SJSA1 (cell line): ENCODE results near the gene NCAPG2. TPM values are rescaled to one million over a fixed set of nuclear protein-coding genes. Genes with fewer than 3 reads are reported as not detected.
"Not testable (repeated sequence)": the region's sequence is repeated elsewhere in the genome, so short reads cannot be mapped to it uniquely, and the experiment has no call there.

Experiments used
- DNase-seq, 2 experiments: peaks; one replicate each; pipeline ENCODE4 v3.0.0-alpha.2; 2015 to 2020; ENCODE audit warnings: low spot score in 2 of 2, low read depth in 1 of 2
- H3K27ac ChIP-seq: fragments of 250-450 bp; sonication (Bioruptor Pico); 2 replicates; pipeline ENCODE4 v1.5.1; 2020; ENCODE audit warnings: mild to moderate bottlenecking, moderate library complexity
- H3K27me3 ChIP-seq: fragments of 250-450 bp; sonication (Bioruptor Pico); replicated peaks from 2 replicates; pipeline ENCODE4 v1.5.1; 2020; ENCODE audit warnings: mild to moderate bottlenecking, moderate library complexity
- H3K36me3 ChIP-seq: fragments of 250-450 bp; sonication (Bioruptor Pico); 2 replicates; pipeline ENCODE4 v1.5.1; 2020; ENCODE audit warnings: mild to moderate bottlenecking
- H3K4me1 ChIP-seq: fragments of 250-450 bp; sonication (Bioruptor Pico); replicated peaks from 2 replicates; pipeline ENCODE4 v1.6.1; 2021; ENCODE audit warnings: mild to moderate bottlenecking
- H3K4me3 ChIP-seq: fragments of 250-450 bp; sonication (Bioruptor Pico); 2 replicates; pipeline ENCODE4 v1.5.1; 2020; ENCODE audit warnings: mild to moderate bottlenecking
- H3K9me3 ChIP-seq: fragments of 250-450 bp; sonication (Bioruptor Pico); replicated peaks from 2 replicates; pipeline ENCODE4 v1.5.1; 2020; ENCODE audit warnings: mild to moderate bottlenecking
- total RNA-seq: library from RNA; depleted of rRNA; stranded (reverse); fragments of >200 nt; shearing (Covaris generic); gene quantifications from 2 replicates; pipeline ENCODE4 v1.2.3, GENCODE V29; 2014

The NCAPG2 gene
- total RNA-seq, 1 experiment from 2014 or later: 61.4 TPM

DNA sequence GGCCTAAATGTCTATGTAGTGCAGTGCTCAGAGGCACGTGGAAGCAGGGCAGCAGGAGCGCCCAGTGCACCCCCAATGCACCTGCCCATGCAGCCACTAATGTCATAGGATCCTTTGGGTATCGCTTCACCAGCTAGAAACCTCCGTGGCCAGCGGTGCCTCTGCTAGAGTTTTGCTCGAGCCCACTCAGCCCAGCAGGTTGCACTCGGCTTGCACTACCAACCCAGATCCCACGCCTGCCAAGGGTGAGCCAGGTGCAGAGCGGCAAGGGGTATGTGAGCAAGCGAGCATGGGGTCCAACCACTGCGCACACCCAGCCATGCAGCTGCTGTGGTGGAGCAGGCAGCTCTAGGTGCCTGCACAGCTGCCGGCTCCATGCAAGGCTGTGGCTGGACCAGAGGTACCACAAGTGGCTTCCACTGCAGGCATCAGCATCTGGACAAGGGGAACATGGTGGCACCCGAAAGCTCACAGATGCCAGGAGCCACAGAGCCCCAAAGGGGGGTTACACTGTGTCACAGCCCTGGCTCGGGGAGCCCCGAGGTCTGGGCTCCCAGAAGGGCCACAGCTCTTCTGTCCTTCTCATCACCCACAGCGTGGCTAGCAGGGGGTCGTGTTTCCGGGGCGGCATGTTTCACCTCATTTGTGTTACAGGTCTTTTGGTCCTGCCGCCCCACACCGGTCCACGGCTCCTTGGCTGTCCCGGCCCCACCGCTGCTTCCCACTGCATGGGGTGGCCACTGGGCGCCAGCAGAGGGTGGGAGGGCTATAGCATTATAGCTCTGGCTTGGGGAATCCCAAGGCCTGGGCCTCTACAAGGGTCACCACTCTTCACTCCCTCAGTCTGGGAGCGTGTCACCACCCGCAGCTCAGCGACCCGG is 2.3 kb upstream of the NCAPG2 start:
- Histone ChIP-seq H3K4me1 (peaks cover 23% of the 10 kb centered on the region), H3K27ac (no peak overlapping the region), H3K27me3 (no peaks in the 10 kb centered on the region), H3K4me3 (no peak overlapping the region), H3K9me3 (no peaks in the 10 kb centered on the region), H3K36me3 (peaks cover 21% of the 10 kb centered on the region)
- no peak for DNase-seq

DNA sequence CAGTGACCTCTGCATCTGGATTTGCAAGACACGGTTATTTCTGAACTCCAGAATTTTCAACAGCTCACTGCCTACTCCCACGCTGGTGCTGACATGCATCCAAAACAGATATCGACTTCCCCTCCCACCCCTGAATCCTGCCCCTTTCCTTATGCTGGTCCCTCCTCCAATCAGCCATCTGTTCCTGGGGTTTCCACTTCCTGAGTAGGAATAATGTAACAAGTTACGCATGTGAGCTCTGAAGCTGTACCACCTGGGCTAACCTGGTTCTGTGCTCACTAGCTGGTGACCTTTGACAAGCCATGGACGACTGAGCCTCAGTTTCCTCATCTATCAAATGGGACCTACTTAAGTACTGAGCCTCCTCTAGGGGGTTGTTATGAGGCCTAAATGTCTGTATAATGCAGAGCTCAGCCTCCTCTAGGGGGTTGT is 1.7 kb upstream of the NCAPG2 start:
- H3K27ac ChIP-seq: no peak overlapping the region
- H3K4me3 ChIP-seq: no peak overlapping the region
- H3K36me3 ChIP-seq: peaks cover 28% of the 10 kb centered on the region
- no peaks in the 10 kb centered on the region for H3K9me3 ChIP-seq
- no peak for DNase-seq
- peaks cover 27% of the 10 kb centered on the region for H3K4me1 ChIP-seq
- no peaks in the 10 kb centered on the region for H3K27me3 ChIP-seq

DNA sequence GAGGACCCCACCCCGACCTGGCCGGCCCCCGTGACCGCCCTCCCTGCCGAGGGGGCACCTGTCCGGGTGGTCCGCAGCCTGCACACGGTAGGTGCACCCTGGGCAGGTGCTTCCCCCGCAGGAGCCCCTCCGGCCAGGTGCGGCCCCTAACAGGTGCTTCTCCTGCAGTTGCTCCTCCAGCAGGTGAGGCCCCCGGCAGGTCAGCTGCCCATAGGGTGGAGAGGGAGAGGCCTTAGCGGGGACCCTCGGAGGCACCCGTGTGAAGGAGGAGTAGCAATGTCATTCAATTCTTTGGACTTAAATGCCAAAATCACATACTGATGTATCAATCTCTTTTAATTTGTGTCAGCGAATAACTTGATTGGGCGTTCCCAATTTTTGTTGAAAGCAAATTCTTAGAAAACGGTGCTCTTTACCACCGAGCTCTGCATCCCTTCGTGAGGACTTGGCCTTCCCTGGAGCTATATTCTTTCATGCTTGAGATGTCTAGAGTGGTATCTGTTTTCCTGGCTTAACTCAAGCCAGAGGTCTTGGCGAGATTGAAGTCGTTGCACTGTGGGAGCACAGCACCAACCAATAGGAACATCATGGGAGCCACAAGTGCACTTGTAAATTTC is 738 bp upstream of the NCAPG2 start:
- peaks cover 37% of the 10 kb centered on the region for H3K36me3 ChIP-seq
- H3K4me1 ChIP-seq: peaks cover 27% of the 10 kb centered on the region
- DNase-seq: no peak
- H3K27ac ChIP-seq: no peak overlapping the region
- peak overlapping the region; percentile 94 for H3K4me3 ChIP-seq
- H3K27me3 ChIP-seq: no peaks in the 10 kb centered on the region
- no peaks in the 10 kb centered on the region for H3K9me3 ChIP-seq

DNA sequence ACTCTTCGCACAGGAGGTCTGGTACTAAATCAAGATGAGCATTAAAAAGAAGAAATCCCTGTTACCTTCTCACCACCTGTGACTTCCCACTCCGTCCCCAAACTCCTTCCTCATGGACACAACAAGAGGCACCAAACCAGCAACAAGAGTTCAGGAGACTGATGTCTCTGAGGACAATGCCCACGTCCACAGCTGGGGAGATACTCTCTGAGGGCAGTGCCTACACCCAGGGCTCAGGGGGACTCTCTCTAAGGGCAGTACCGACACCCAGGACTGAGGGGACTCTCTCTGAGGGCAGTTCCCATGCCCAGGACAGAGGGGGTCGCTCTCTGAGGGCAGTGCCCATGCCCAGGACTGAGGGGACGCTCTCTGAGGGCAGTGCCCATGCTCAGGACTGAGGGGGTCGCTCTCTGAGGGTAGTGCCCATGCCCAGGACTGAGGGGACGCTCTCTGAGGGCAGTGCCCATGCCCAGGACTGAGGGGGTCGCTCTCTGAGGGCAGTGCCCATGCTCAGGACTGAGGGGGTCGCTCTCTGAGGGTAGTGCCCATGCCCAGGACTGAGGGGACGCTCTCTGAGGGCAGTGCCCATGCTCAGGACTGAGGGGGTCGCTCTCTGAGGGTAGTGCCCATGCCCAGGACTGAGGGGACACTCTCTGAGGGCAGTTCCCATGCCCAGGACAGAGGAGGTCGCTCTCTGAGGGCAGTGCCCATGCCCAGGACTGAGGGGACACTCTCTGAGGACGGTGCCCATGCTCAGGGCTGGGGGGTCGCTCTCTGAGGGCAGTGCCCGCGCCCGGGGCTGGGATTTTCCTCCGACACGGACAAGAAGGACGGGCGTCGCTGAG is 703 bp downstream of the NCAPG2 start:
- peaks cover 27% of the 10 kb centered on the region for H3K4me1 ChIP-seq
- peaks cover 52% of the 10 kb centered on the region for H3K36me3 ChIP-seq
- peak overlapping the region; percentile 99 for H3K27ac ChIP-seq
- H3K9me3 ChIP-seq, H3K27me3 ChIP-seq, DNase-seq: not testable (repeated sequence)
- peak overlapping the region; percentile 94 for H3K4me3 ChIP-seq

DNA sequence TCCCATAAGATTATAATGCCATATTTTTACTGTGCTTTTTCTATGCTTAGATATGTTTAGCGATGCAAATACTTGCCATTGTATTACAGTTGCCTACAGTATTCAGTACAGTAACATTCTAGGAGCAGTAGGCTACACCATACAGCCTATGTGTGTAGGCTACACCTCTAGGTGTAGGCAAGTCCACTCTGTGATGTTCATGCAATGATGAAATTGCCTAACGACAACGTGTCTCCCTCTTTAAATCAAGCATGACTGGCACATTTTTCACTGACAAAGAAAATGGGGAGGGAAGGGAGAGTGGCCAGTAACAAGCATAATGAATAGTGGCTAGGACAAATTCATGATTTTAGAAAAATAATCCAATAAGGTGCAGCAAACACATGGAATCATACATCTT is 1.7 kb downstream of the NCAPG2 start:
- no peaks in the 10 kb centered on the region for H3K27me3 ChIP-seq
- H3K4me3 ChIP-seq: peak overlapping the region; percentile 34
- peaks cover 60% of the 10 kb centered on the region for H3K36me3 ChIP-seq
- no peaks in the 10 kb centered on the region for H3K9me3 ChIP-seq
- no peak for DNase-seq
- H3K27ac ChIP-seq: no peak overlapping the region
- peaks cover 27% of the 10 kb centered on the region for H3K4me1 ChIP-seq

DNA sequence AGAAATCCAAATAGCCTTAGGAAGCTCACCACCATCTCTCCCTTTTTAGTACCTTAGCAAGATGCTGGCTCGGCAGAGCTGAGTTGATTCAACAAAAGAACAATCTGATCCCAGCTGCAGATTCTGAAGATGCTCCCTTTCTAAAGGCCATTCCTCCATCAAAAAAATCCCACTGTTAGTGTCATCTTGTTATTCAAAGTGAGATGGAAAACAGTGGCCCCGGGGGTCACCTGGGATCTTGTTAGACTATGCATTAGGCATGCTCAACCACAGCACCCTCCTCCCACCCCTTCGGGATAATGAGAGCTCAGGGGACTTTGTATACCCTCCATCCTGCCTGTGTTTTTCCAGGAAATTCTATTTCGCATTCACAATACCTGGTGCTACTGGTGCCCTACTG is 2.4 kb downstream of the NCAPG2 start:
- Histone ChIP-seq H3K27me3 (no peaks in the 10 kb centered on the region), H3K9me3 (no peaks in the 10 kb centered on the region), H3K27ac (no peak overlapping the region), H3K4me3 (no peak overlapping the region), H3K36me3 (peaks cover 68% of the 10 kb centered on the region), H3K4me1 (peaks cover 29% of the 10 kb centered on the region)
- no peak for DNase-seq

DNA sequence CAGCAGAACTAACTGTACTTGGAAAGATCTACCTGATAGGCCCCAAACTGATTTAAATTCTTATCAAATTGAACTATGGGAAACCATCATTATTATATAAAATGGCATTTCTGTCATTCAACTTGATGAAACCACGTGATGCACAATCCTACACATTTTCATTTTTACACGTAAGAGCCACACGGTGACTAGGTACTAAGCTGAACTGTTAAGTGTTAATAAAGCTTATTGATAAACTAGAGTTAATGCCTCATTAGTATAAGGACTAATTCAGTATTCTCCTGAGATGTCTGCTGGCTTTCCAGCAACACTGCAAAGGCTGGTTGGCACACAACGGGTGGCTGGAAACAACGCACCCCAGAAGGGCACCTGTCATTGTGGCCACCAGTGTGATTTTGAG is 4.6 kb downstream of the NCAPG2 start:
- no peaks in the 10 kb centered on the region for H3K9me3 ChIP-seq
- H3K27ac ChIP-seq: no peak overlapping the region
- no peaks in the 10 kb centered on the region for H3K27me3 ChIP-seq
- H3K4me3 ChIP-seq: no peak overlapping the region
- peaks cover 89% of the 10 kb centered on the region for H3K36me3 ChIP-seq
- DNase-seq: no peak
- peaks cover 39% of the 10 kb centered on the region for H3K4me1 ChIP-seq

DNA sequence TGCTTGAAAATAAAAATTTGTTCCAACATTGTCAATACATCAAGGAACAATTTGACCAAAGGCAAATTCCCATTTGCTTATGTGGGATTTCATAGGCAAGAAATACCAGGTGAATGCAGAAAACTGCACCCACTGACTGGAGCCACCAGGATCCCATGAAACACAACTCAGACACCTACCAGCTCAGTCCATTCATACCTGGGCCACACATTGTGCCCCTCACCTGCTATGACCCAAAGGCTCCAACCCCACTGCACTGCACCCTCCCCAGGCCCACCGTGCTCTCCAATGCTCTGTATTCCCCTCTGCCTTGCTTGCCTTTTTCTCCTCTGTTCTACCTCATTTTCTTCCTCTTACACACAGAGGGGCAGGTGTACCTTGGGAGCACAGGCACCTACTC is 5.3 kb downstream of the NCAPG2 start:
- H3K27me3 ChIP-seq: no peaks in the 10 kb centered on the region
- no peak for DNase-seq
- H3K36me3 ChIP-seq: peaks cover 94% of the 10 kb centered on the region

DNA sequence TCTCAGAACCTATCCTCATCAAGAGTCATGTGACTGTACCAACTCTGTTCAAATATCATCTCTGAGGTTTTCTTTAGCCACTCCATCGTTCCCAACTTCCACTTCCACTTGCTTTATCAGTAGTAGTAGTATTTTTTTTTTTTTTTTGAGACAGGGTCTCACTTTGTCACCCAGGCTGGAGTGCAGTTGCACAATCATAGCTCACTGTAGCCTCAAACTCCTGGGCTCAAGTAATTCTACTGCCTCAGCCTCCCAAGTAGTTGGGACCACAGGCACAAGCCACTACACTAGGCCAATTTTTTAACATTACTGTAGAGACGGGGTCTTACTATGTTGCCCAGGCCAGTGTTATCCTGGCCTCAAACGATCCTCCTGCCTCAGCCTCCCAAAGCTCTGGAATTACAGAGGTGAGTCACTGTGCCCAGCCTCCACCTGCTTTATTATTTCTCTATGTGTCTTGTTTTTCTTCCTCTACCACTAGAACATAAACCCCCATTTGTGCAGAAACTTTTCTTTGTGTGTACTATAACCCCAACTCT is 5.9 kb downstream of the NCAPG2 start:
- Histone ChIP-seq H3K36me3 (peaks cover 99% of the 10 kb centered on the region), H3K27ac (no peak overlapping the region), H3K4me3 (no peak overlapping the region), H3K27me3 (no peaks in the 10 kb centered on the region), H3K9me3 (no peaks in the 10 kb centered on the region), H3K4me1 (peaks cover 39% of the 10 kb centered on the region)
- no peak for DNase-seq

More for the DNA sequence above, 5.3 kb downstream of the NCAPG2 start:
- H3K4me3 ChIP-seq: no peak overlapping the region
- peaks cover 39% of the 10 kb centered on the region for H3K4me1 ChIP-seq
- no peaks in the 10 kb centered on the region for H3K9me3 ChIP-seq
- no peak overlapping the region for H3K27ac ChIP-seq

DNA sequence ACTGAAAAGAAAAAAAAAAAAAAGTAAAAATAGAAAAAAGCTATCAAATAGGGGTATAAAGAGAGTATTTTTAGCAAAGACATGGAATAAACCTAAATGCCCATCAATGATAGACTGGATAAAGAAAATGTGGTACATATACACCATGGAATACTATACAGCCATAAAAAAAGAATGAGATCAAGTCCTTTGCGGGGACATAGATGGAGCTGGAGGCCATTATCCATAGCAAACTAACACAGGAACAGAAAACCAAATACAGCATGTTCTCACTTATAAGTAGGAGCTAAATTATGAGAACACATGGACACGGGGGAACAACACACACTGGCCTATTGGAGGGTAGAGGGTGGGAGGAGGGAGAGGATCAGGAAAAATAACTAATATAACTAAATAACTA is 7.0 kb downstream of the NCAPG2 start:
- not testable (repeated sequence) for H3K27me3 ChIP-seq, H3K9me3 ChIP-seq, H3K4me3 ChIP-seq, DNase-seq, H3K27ac ChIP-seq
- Histone ChIP-seq H3K36me3 (peaks cover 99% of the 10 kb centered on the region), H3K4me1 (peaks cover 28% of the 10 kb centered on the region)

DNA sequence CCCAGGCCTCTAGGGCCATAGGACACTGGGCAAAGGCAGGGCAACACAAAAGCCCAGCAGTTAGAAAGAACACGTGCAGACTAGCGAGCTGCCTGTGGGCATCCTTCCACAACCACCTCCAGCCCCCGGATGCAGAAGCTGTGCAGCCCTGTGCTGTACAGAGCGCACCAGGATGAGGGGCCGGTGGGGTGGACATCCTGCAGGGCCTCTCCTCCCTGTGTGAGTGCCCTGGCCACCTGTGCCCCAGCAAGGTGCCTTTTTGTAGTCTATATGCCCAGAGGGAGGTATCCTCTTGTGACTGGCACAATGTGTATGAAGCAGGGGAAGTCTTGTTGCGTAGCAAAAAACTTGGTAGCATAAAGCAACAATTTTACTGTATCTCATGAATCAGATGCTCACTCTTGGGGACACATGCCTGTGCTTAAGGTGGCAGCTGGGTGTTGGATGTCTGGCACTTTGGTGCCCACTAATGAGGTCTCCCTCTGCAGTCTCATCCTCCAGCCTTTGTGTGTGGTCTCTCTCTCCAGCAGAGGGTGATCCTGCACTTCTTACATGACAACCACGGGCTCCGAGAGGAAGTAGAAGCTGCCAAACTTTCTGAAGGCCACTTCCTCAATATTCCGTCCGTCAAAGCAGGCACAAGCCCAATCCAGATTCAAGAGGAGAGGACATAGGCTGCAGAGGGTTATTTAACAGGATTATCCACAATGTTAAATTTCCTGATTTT is 8.7 kb downstream of the NCAPG2 start:
- H3K27ac ChIP-seq: no peak overlapping the region
- peaks cover 17% of the 10 kb centered on the region for H3K4me1 ChIP-seq
- no peak overlapping the region for H3K4me3 ChIP-seq
- peaks cover 99% of the 10 kb centered on the region for H3K36me3 ChIP-seq
- no peaks in the 10 kb centered on the region for H3K27me3 ChIP-seq
- DNase-seq: peak; percentile 66 to 74
- no peaks in the 10 kb centered on the region for H3K9me3 ChIP-seq

DNA sequence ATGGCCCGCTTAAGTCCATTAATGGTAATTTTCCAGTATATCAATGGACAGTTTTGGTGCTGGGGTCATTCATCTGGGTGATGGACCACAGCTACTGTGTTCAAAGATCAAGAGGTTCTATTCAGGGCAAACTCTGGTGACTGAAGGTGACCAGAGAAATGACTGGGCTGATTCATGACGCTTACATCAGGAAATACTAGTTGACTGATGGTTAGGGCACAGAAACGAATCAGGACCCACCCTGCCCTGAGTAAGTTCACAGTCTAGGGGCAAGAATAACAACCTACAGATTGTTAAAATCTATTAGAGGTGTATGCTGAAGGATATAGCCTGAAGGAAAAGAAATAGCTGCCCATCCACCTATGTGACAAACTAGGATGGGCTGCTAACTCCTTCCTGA is 9.5 kb downstream of the NCAPG2 start:
- H3K27ac ChIP-seq: no peak overlapping the region
- H3K4me3 ChIP-seq: no peak overlapping the region
- no peak for DNase-seq
- H3K4me1 ChIP-seq: peaks cover 17% of the 10 kb centered on the region
- no peaks in the 10 kb centered on the region for H3K9me3 ChIP-seq
- peaks cover 99% of the 10 kb centered on the region for H3K36me3 ChIP-seq
- H3K27me3 ChIP-seq: no peaks in the 10 kb centered on the region

DNA sequence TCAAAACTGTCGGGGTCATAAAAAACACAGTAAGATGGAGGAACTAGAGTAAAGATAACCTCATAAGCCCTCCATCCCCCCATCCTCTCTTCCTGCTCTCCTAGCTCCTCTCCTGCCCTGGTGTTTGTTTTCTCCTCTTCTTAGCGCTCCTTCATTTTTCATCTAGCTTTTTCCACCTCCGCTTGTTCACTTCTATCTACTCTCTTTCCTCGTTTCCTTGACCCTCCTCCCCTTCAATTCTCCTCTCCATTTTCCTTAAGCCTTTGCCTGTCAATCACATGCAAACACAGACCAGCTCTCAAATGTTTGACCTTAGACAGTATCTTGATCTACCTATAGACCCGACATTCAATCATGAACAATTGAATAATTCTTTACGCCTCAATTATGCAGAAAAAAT is 10.0 kb downstream of the NCAPG2 start:
- Histone ChIP-seq H3K36me3 (peaks cover 99% of the 10 kb centered on the region), H3K4me3 (no peak overlapping the region), H3K27ac (no peak overlapping the region), H3K27me3 (no peaks in the 10 kb centered on the region), H3K4me1 (peaks cover 17% of the 10 kb centered on the region), H3K9me3 (no peaks in the 10 kb centered on the region)
- DNase-seq: no peak
